K562 (cell line): ENCODE data around the gene MIDN. TPM values are rescaled to one million over a fixed set of nuclear protein-coding genes. Genes with fewer than 3 reads are reported as not detected.
A peak's percentile ranks its signal among the peaks of the same experiment; 100 is the strongest.

Source experiments
- ATAC-seq: fragments of 200-7000 bp; cut with Tn5 transposase; 3 replicates; pipeline ENCODE4 v1.9.1; 2020; ENCODE audit warnings: moderate library complexity
- BruUV-seq: library from RNA; stranded (reverse); fragments of 400-500 nt; replicated peaks from 2 replicates; lab custom pipeline; 2021; lab: Mats Ljungman, UMichigan
- CTCF ChIA-PET: fragments of 300-600 bp; formaldehyde crosslinking; extraction: SDS; loops from one replicate; lab custom pipeline; 2021; ENCODE audit warnings: low intra/inter-chr PET ratio; lab: Yijun Ruan, JAX
- POLR2A ChIA-PET: fragments of 300-600, 350-650 bp; sonication (Branson Sonifier 250); formaldehyde crosslinking; extraction: SDS; loops from one replicate; lab custom pipeline; 2021; ENCODE audit warnings: antibody characterized with exemption, inconsistent platforms; lab: Yijun Ruan, JAX
- DNase-seq, 4 experiments: peaks; one replicate each; pipeline versions ENCODE4 v3.0.0 to v3.0.0-alpha.2; 2011 to 2018; ENCODE audit warnings: low spot score in 3 of 4, mixed read lengths in 3 of 4; ENCODE audit errors: extremely low read depth in 1 of 4
- FAIRE-seq: peaks from 2 replicates; lab custom pipeline; 2011; peaks lifted over from hg19 to GRCh38; lab: Jason Lieb, UNC
- H2AFZ ChIP-seq: 2 replicates; pipeline ENCODE4 v1.6.0; 2011; ENCODE audit warnings: low read depth, low read length, control low read depth, inconsistent platforms
- H3K27ac ChIP-seq: fragments of 200-600 bp; 3 replicates; pipeline ENCODE4 v1.8.0; 2011; ENCODE audit warnings: low read depth, mild to moderate bottlenecking, control low read depth, inconsistent platforms, low read length, moderate library complexity, mixed read lengths; ENCODE audit errors: extremely low read depth
- H3K27me3 ChIP-seq, 2 experiments: fragments of 300-600 bp in 1 of 2; 2 replicates in 1 of 2; 3 replicates in 1 of 2; pipeline versions ENCODE4 v1.6.0 to v1.8.0; 2011; ENCODE audit warnings: inconsistent platforms in 2 of 2, low read length in 2 of 2, mild to moderate bottlenecking in 1 of 2, mixed read lengths in 1 of 2, moderate library complexity in 1 of 2; ENCODE audit not compliant: control insufficient read depth in 2 of 2, insufficient read depth in 2 of 2
- H3K36me3 ChIP-seq: fragments of 300-600 bp; 3 replicates; pipeline ENCODE4 v1.8.0; 2011; ENCODE audit warnings: mild to moderate bottlenecking, low read length, inconsistent platforms; ENCODE audit not compliant: control insufficient read depth, insufficient read depth
- H3K4me1 ChIP-seq, 2 experiments: fragments of 200-600 bp in 1 of 2; replicated peaks in 1 of 2; 2 replicates in 1 of 2; 3 replicates in 1 of 2; pipeline versions ENCODE4 v1.5.1 to v1.8.0; 2011; ENCODE audit warnings: inconsistent platforms in 2 of 2, low read length in 2 of 2, mild to moderate bottlenecking in 1 of 2, mixed read lengths in 1 of 2, moderate library complexity in 1 of 2; ENCODE audit not compliant: control insufficient read depth in 2 of 2, insufficient read depth in 2 of 2
- H3K4me2 ChIP-seq: 2 replicates; pipeline ENCODE4 v1.6.1; 2011; ENCODE audit warnings: low read length, control low read depth, inconsistent platforms, mixed read lengths; ENCODE audit not compliant: insufficient read depth
- H3K4me3 ChIP-seq: fragments of 200-600 bp; sonication (generic), shearing (Covaris generic); 2 replicates; pipeline ENCODE4 v1.5.1; 2016; ENCODE audit warnings: control low read depth, inconsistent platforms
- H3K79me2 ChIP-seq: fragments of 200-600 bp; 3 replicates; pipeline ENCODE4 v1.8.0; 2011; ENCODE audit warnings: low read length, inconsistent platforms; ENCODE audit not compliant: control insufficient read depth, insufficient read depth
- H3K9ac ChIP-seq, 2 experiments: 2 replicates each; pipeline versions ENCODE4 v1.6.0 to v1.6.1; 2011; ENCODE audit warnings: low read depth in 2 of 2, low read length in 2 of 2, control low read depth in 1 of 2, inconsistent platforms in 1 of 2, mild to moderate bottlenecking in 1 of 2, mixed read lengths in 1 of 2; ENCODE audit not compliant: insufficient read depth in 1 of 2
- H3K9me1 ChIP-seq: one replicate; pipeline ENCODE4 v1.6.0; 2011; ENCODE audit warnings: inconsistent platforms, mild to moderate bottlenecking, low read length, moderate library complexity; ENCODE audit not compliant: control insufficient read depth, insufficient read depth
- H3K9me3 ChIP-seq: replicated peaks from 2 replicates; pipeline ENCODE4 v1.5.1; 2011; ENCODE audit warnings: low read depth, low read length, inconsistent platforms; ENCODE audit not compliant: control insufficient read depth, insufficient read depth
- H4K20me1 ChIP-seq: replicated peaks from 2 replicates; pipeline ENCODE4 v1.6.1; 2011; ENCODE audit warnings: low read length, inconsistent platforms, mixed read lengths; ENCODE audit not compliant: control insufficient read depth, insufficient read depth
- BRD4 ChIP-seq: fragments of 200-600 bp; sonication (generic); IDR thresholded peaks from 2 replicates; pipeline ENCODE4 v1.6.1; 2017; ENCODE audit warnings: inconsistent platforms
- CAMTA2 ChIP-seq: fragments of 250-450 bp; sonication (Bioruptor Pico); conservative IDR thresholded peaks from 2 replicates; pipeline ENCODE4 v1.5.1; 2022
- CBX1 ChIP-seq: sonication (generic); IDR thresholded peaks from 2 replicates; pipeline ENCODE4 v1.6.1; 2016; ENCODE audit warnings: antibody characterized with exemption, low read depth, mild to moderate bottlenecking
- CHD4 ChIP-seq: fragments of 200-600 bp; sonication (generic); IDR thresholded peaks from 3 replicates; pipeline ENCODE4 v1.6.1; 2012; ENCODE audit warnings: low read depth, mild to moderate bottlenecking, mixed read lengths, low read length, inconsistent platforms; ENCODE audit not compliant: insufficient read depth, insufficient replicate concordance, poor library complexity, severe bottlenecking
- HOXB6 ChIP-seq: fragments of 250-450 bp; sonication (Bioruptor Pico); IDR thresholded peaks from 2 replicates; pipeline ENCODE4 v1.5.1; 2022; ENCODE audit warnings: mild to moderate bottlenecking, borderline replicate concordance
- PCBP1 ChIP-seq: fragments of 200-400 bp; formaldehyde crosslinking; IDR thresholded peaks from 2 replicates; pipeline ENCODE4 v1.6.1; 2018; ENCODE audit warnings: mild to moderate bottlenecking, low read depth, low read length; ENCODE audit not compliant: poor library complexity, severe bottlenecking
- PHF21A ChIP-seq: fragments of 450-650 bp; IDR thresholded peaks from 2 replicates; pipeline ENCODE4 v1.6.1; 2017; ENCODE audit warnings: low read depth, borderline replicate concordance
- PURB ChIP-seq: sonication (generic); formaldehyde crosslinking; IDR thresholded peaks from 2 replicates; pipeline ENCODE4 v1.9.0; 2021; ENCODE audit warnings: low read depth, mild to moderate bottlenecking, missing genetic modification reagents
- SMAD1 ChIP-seq: fragments of 150-350 bp; IDR thresholded peaks from 2 replicates; pipeline ENCODE4 v1.6.1; 2014; ENCODE audit warnings: low read length, low read depth; ENCODE audit not compliant: partially characterized antibody
- SRSF3 ChIP-seq: fragments of 200-400 bp; formaldehyde crosslinking; IDR thresholded peaks from 2 replicates; pipeline ENCODE4 v1.6.1; 2016; ENCODE audit warnings: mild to moderate bottlenecking, low read length, moderate library complexity; ENCODE audit not compliant: insufficient read depth
- TAF15 ChIP-seq: fragments of 200-400 bp; formaldehyde crosslinking; IDR thresholded peaks from 2 replicates; pipeline ENCODE4 v1.6.1; 2017; ENCODE audit warnings: mild to moderate bottlenecking, low read depth, low read length, moderate library complexity
- TCF3 ChIP-seq: sonication (generic); formaldehyde crosslinking; IDR thresholded peaks from 2 replicates; pipeline ENCODE4 v1.4.0; 2020; ENCODE audit warnings: mild to moderate bottlenecking, missing genetic modification reagents
- ZNF274 ChIP-seq: IDR thresholded peaks from 2 replicates; pipeline ENCODE4 v1.6.1; 2011; ENCODE audit warnings: low read depth, mild to moderate bottlenecking, low read length, moderate library complexity, borderline replicate concordance
- ZNF3 ChIP-seq: fragments of 250-450 bp; sonication (Bioruptor Pico); IDR thresholded peaks from 2 replicates; pipeline ENCODE4 v1.5.0; 2021; ENCODE audit warnings: mild to moderate bottlenecking, moderate library complexity
- ZNF551 ChIP-seq: fragments of 250-450 bp; sonication (Bioruptor Pico); IDR thresholded peaks from 2 replicates; pipeline ENCODE4 v1.5.0; 2021; ENCODE audit warnings: mild to moderate bottlenecking, moderate library complexity
- WGBS: fragments of 100-300 bp; shearing (Covaris generic); methylation state at CpG from one replicate; pipeline ENCODE4 v1.1.6; 2016; ENCODE audit warnings: low coverage, mixed read lengths; ENCODE audit not compliant: insufficient coverage; ENCODE audit errors: missing lambda C conversion rate; 5-methylcytosine and 5-hydroxymethylcytosine counted together
- in situ Hi-C: fragments of 300-500 bp; cut with MboI; formaldehyde crosslinking; loops from 4 replicates; pipeline ENCODE4 v1.15.0; 2018; ENCODE audit warnings: inconsistent platforms, mixed read lengths
- intact Hi-C: fragments of 100-400 bp; cut with micrococcal nuclease; formaldehyde crosslinking; loops from 2 replicates; pipeline ENCODE4 v1.14.2; 2022
- polyA plus RNA-seq, 8 experiments: library from polyadenylated mRNA; depleted of rRNA in 4 of 8; stranded (reverse) in 5 of 8; unstranded in 3 of 8; fragments of >200 nt; fragmentation: Nextera tagmentation in 2 of 8; fragmentation: Illumina TruSeq in 1 of 8; extraction: Ambion mirVana in 2 of 8; extraction: Trizol in 1 of 8; gene quantifications; 2 replicates each; pipeline versions ENCODE4 v1.2.1 to v1.2.3, GENCODE V29; 2011 to 2014; ENCODE audit warnings: inconsistent platforms in 1 of 8, missing spikeins in 1 of 8
- total RNA-seq, 7 experiments: library from RNA; depleted of rRNA in 6 of 7; stranded (reverse); fragments of >200 nt in 6 of 7; fragmentation: Illumina TruSeq in 2 of 7; extraction: Trizol in 2 of 7; gene quantifications; 2 replicates each; pipeline versions ENCODE4 v1.2.1 to v1.2.3, GENCODE V29; 2011 to 2021; ENCODE audit warnings: low replicate concordance in 1 of 7
- TF ChIP-seq, protein P1 (sequence below): sonication (generic); IDR thresholded peaks from 2 replicates; pipeline ENCODE4 v1.6.1; 2016
- TF ChIP-seq, protein P2 (sequence below): fragments of 250-450 bp; sonication (Bioruptor Pico); IDR thresholded peaks from 2 replicates; pipeline ENCODE4 v1.9.0; 2021; ENCODE audit warnings: mild to moderate bottlenecking
- TF ChIP-seq, protein P3 (sequence below): fragments of 150-350 bp; IDR thresholded peaks from 2 replicates; pipeline ENCODE4 v1.6.1; 2014; ENCODE audit warnings: low read depth, mild to moderate bottlenecking, low read length, borderline replicate concordance

Gene MIDN
- total and polyA plus RNA-seq, 9 of the 15 experiments (the other 6 are each of a cell fraction or from before 2014, with no cell fraction given): 0.17 to 120 (median 10.1) TPM

DNA sequence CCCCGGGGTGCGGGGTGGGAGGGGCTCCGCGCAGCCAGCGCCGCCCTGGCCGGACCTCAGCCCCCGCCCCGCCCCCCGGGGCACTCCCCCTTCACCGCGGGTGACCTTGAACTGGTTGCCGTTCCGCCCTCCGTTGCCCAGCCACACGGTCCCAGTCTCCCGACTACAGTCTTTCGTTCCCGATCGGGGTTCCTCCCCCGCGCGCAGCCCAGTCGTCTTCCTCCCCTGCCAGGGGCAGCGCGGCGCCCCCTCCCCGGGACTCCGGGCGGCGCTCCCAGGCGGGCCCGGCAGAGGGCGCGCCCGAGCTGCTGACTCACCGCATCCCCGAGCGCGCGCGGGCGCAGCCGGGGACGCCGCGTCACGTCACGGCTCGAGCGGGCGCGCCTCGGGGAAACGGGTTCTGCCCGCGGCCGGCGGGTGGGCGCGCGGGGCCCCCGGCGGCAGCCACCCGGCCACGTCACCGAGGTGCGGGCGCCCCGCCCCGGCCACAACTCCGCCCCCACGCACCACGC lies 459 bp downstream of the MIDN start:
- Histone ChIP-seq H3K9me3 (no peaks in the 10 kb centered on the region), H2AFZ (peak overlapping the region; percentile 65; the same call in 1 of the 2 replicates), H3K9me1 (peaks cover 4% of the 10 kb centered on the region), H3K4me3 (peak overlapping the region; percentile 82), H3K4me2 (peak overlapping the region; percentile 71; the same call in 1 of the 2 replicates), H3K9ac (peak overlapping the region; percentile 89 to 95), H4K20me1 (0 out of 2 replicates have a peak, but pooled peaks cover 5% of the 10 kb centered on the region), H3K27ac (peak overlapping the region; percentile 99), H3K79me2 (peaks cover 62% of the 10 kb centered on the region), H3K27me3 (no peaks in the 10 kb centered on the region), H3K4me1 (peaks cover 39 to 95% of the 10 kb centered on the region in 2 experiments), H3K36me3 (peaks cover 52% of the 10 kb centered on the region; the same call in 2 of the 3 replicates)
- in situ Hi-C loops: loop anchor here (25.0 kb wide), 1 partner anchor 487 kb away; the partner anchor contains the start of gene MISP
- intact Hi-C loops: loop anchor here (1.0 kb wide), 2 partner anchors 17 to 20 kb away; partner anchors contain the start of gene CIRBP
- FAIRE-seq: no peak
- BruUV-seq: no TSS peak
- WGBS: 0% methylated on average over 29 of the region's 74 CpGs
- ChIA-PET POLR2A (interaction anchor here (0.6 to 1.0 kb wide), 3 partner anchors 20 to 23 kb away, joined by 4 read pairs; partner anchors contain the start of gene CIRBP), CTCF (interaction anchor here (0.8 to 2.0 kb wide), 2 partner anchors 18 to 27 kb away, joined by 3 to 11 read pairs; no protein-coding TSS in a partner anchor)
- ATAC-seq: peak; percentile 24
- DNase-seq: peak; percentile 64 to 91 (median 74)
- TF ChIP-seq SRSF3 (no peak), ZNF551 (CRISPR knock-in tag) (no peak), CAMTA2 (CRISPR knock-in tag) (no peak), PCBP1 (no peak), CHD4 (no peak), PHF21A (peak; percentile 40; the same call in 1 of the 2 replicates), BRD4 (no peak), SMAD1 (peak; percentile 15), ZNF3 (CRISPR knock-in tag) (no peak), CBX1 (no peak), ZNF274 (no peak), PURB (CRISPR knock-in tag) (no peak), HOXB6 (no peak), TAF15 (no peak), TCF3 (0 out of 2 replicates have a peak, but pooled peaks have one; percentile 3)
- TF ChIP-seq, protein P1, sequence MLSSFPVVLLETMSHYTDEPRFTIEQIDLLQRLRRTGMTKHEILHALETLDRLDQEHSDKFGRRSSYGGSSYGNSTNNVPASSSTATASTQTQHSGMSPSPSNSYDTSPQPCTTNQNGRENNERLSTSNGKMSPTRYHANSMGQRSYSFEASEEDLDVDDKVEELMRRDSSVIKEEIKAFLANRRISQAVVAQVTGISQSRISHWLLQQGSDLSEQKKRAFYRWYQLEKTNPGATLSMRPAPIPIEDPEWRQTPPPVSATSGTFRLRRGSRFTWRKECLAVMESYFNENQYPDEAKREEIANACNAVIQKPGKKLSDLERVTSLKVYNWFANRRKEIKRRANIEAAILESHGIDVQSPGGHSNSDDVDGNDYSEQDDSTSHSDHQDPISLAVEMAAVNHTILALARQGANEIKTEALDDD: no peak
- TF ChIP-seq, protein P2, sequence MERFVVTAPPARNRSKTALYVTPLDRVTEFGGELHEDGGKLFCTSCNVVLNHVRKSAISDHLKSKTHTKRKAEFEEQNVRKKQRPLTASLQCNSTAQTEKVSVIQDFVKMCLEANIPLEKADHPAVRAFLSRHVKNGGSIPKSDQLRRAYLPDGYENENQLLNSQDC (CRISPR knock-in tag): no peak
- TF ChIP-seq, protein P3, sequence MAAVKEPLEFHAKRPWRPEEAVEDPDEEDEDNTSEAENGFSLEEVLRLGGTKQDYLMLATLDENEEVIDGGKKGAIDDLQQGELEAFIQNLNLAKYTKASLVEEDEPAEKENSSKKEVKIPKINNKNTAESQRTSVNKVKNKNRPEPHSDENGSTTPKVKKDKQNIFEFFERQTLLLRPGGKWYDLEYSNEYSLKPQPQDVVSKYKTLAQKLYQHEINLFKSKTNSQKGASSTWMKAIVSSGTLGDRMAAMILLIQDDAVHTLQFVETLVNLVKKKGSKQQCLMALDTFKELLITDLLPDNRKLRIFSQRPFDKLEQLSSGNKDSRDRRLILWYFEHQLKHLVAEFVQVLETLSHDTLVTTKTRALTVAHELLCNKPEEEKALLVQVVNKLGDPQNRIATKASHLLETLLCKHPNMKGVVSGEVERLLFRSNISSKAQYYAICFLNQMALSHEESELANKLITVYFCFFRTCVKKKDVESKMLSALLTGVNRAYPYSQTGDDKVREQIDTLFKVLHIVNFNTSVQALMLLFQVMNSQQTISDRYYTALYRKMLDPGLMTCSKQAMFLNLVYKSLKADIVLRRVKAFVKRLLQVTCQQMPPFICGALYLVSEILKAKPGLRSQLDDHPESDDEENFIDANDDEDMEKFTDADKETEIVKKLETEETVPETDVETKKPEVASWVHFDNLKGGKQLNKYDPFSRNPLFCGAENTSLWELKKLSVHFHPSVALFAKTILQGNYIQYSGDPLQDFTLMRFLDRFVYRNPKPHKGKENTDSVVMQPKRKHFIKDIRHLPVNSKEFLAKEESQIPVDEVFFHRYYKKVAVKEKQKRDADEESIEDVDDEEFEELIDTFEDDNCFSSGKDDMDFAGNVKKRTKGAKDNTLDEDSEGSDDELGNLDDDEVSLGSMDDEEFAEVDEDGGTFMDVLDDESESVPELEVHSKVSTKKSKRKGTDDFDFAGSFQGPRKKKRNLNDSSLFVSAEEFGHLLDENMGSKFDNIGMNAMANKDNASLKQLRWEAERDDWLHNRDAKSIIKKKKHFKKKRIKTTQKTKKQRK: no peak
